H9 (cell line): ENCODE measurements around the gene NYAP1. TPM values are rescaled to one million over a fixed set of nuclear protein-coding genes. Genes with fewer than 3 reads are reported as not detected.

Source experiments
- DNase-seq: peaks from one replicate; pipeline ENCODE4 v3.0.0-alpha.2; 2017
- H2AFZ ChIP-seq: one replicate; pipeline ENCODE4 v1.6.1; 2013; ENCODE audit warnings: mild to moderate bottlenecking, low read length, control low read depth, moderate library complexity
- H2AK5ac ChIP-seq: 2 replicates; pipeline ENCODE4 v1.6.1; 2013; ENCODE audit warnings: low read length, control low read depth, mixed read lengths; ENCODE audit not compliant: insufficient read length
- H2BK120ac ChIP-seq: one replicate; pipeline ENCODE4 v1.6.1; 2013; ENCODE audit warnings: low read depth, mild to moderate bottlenecking, low read length, control low read depth, inconsistent platforms; ENCODE audit not compliant: poor library complexity, severe bottlenecking
- H2BK12ac ChIP-seq: 2 replicates; pipeline ENCODE4 v1.6.1; 2013; ENCODE audit warnings: low read length, control low read depth, mixed read lengths, low read depth; ENCODE audit not compliant: insufficient read length
- H2BK15ac ChIP-seq: 2 replicates; pipeline ENCODE4 v1.6.1; 2013; ENCODE audit warnings: low read depth, low read length, control low read depth
- H2BK20ac ChIP-seq: one replicate; pipeline ENCODE4 v1.6.1; 2013; ENCODE audit warnings: low read depth, mild to moderate bottlenecking, low read length, control low read depth, inconsistent platforms; ENCODE audit not compliant: poor library complexity, severe bottlenecking
- H2BK5ac ChIP-seq: 2 replicates; pipeline ENCODE4 v1.6.1; 2013; ENCODE audit warnings: low read length, control low read depth, mixed read lengths; ENCODE audit not compliant: insufficient read length
- H3K14ac ChIP-seq: 2 replicates; pipeline ENCODE4 v1.6.1; 2013; ENCODE audit warnings: low read length, control low read depth; ENCODE audit not compliant: insufficient read depth
- H3K18ac ChIP-seq: 2 replicates; pipeline ENCODE4 v1.6.1; 2013; ENCODE audit warnings: low read depth, mild to moderate bottlenecking, mixed read lengths, low read length, control low read depth; ENCODE audit not compliant: insufficient read length
- H3K23ac ChIP-seq: 2 replicates; pipeline ENCODE4 v1.6.1; 2013; ENCODE audit warnings: low read length, control low read depth, mixed read lengths, low read depth; ENCODE audit not compliant: insufficient read length
- H3K23me2 ChIP-seq: 2 replicates; pipeline ENCODE4 v1.6.1; 2013; ENCODE audit warnings: low read depth, mild to moderate bottlenecking, mixed read lengths, low read length, control low read depth; ENCODE audit not compliant: insufficient read length, poor library complexity, severe bottlenecking
- H3K27ac ChIP-seq: 2 replicates; pipeline ENCODE4 v1.5.1; 2013; ENCODE audit warnings: low read length, control low read depth, mixed read lengths, low read depth; ENCODE audit not compliant: insufficient read length
- H3K27me3 ChIP-seq: 2 replicates; pipeline ENCODE4 v1.6.1; 2013; ENCODE audit warnings: low read length, control low read depth, inconsistent platforms; ENCODE audit not compliant: insufficient read depth
- H3K4ac ChIP-seq: 2 replicates; pipeline ENCODE4 v1.6.1; 2013; ENCODE audit warnings: low read depth, mild to moderate bottlenecking, control low read depth, inconsistent platforms, low read length, moderate library complexity
- H3K4me1 ChIP-seq: 2 replicates; pipeline ENCODE4 v1.6.1; 2013; ENCODE audit warnings: low read length, control low read depth, inconsistent platforms; ENCODE audit not compliant: insufficient read depth
- H3K4me2 ChIP-seq: 2 replicates; pipeline ENCODE4 v1.6.1; 2013; ENCODE audit warnings: low read length, control low read depth, mixed read lengths; ENCODE audit not compliant: insufficient read length, insufficient read depth
- H3K56ac ChIP-seq: 2 replicates; pipeline ENCODE4 v1.6.1; 2013; ENCODE audit warnings: low read depth, mild to moderate bottlenecking, mixed read lengths, low read length, control low read depth; ENCODE audit not compliant: insufficient read length
- H3K79me1 ChIP-seq: 2 replicates; pipeline ENCODE4 v1.6.1; 2013; ENCODE audit warnings: low read depth, mild to moderate bottlenecking, moderate library complexity, low read length, control low read depth, inconsistent platforms; ENCODE audit not compliant: insufficient read depth, poor library complexity, severe bottlenecking
- H3K79me2 ChIP-seq: 2 replicates; pipeline ENCODE4 v1.6.1; 2013; ENCODE audit warnings: low read length, control low read depth, inconsistent platforms; ENCODE audit not compliant: insufficient read depth
- H3K9ac ChIP-seq: 2 replicates; pipeline ENCODE4 v1.6.1; 2013; ENCODE audit warnings: low read length, control low read depth, mixed read lengths; ENCODE audit not compliant: insufficient read length; ENCODE audit errors: extremely low read depth
- H3K9me3 ChIP-seq: one replicate; pipeline ENCODE4 v1.6.1; 2013; ENCODE audit warnings: low read depth, low read length, inconsistent platforms; ENCODE audit not compliant: control insufficient read depth
- H3T11ph ChIP-seq: one replicate; pipeline ENCODE4 v1.6.1; 2013; ENCODE audit warnings: mild to moderate bottlenecking, low read length, control low read depth, inconsistent platforms
- H4K20me1 ChIP-seq: one replicate; pipeline ENCODE4 v1.6.1; 2013; ENCODE audit not compliant: control insufficient read depth, insufficient read length, insufficient read depth
- H4K5ac ChIP-seq: 2 replicates; pipeline ENCODE4 v1.6.1; 2013; ENCODE audit warnings: low read depth, mild to moderate bottlenecking, mixed read lengths, low read length, control low read depth; ENCODE audit not compliant: insufficient read length
- H4K8ac ChIP-seq: replicated peaks from 2 replicates; pipeline ENCODE4 v1.6.1; 2013; ENCODE audit warnings: low read length, control low read depth, mixed read lengths, low read depth; ENCODE audit not compliant: insufficient read length
- H4K91ac ChIP-seq: 2 replicates; pipeline ENCODE4 v1.6.1; 2013; ENCODE audit warnings: low read depth, mild to moderate bottlenecking, moderate library complexity, mixed read lengths, low read length, control low read depth; ENCODE audit not compliant: insufficient read length
- H3K27ac Mint-ChIP-seq, 3 experiments: 2 replicates in 2 of 3; 3 replicates in 1 of 3; pipeline ENCODE4 v1.8.0; 2020 to 2021; ENCODE audit warnings: mixed read lengths in 3 of 3, mild to moderate bottlenecking in 1 of 3, moderate library complexity in 1 of 3
- H3K27me3 Mint-ChIP-seq: 2 replicates; pipeline ENCODE4 v1.8.0; 2021; ENCODE audit warnings: low read depth, mild to moderate bottlenecking, moderate library complexity, mixed read lengths
- H3K36me3 Mint-ChIP-seq, 3 experiments: 2 replicates in 2 of 3; 3 replicates in 1 of 3; pipeline ENCODE4 v1.8.0; 2020 to 2021; ENCODE audit warnings: low read depth in 3 of 3, mixed read lengths in 3 of 3; ENCODE audit not compliant: insufficient read depth in 1 of 3
- H3K4me1 Mint-ChIP-seq, 2 experiments: 2 replicates each; pipeline ENCODE4 v1.8.0; 2020; ENCODE audit warnings: mixed read lengths in 2 of 2
- H3K4me3 Mint-ChIP-seq, 2 experiments: 2 replicates in 1 of 2; 3 replicates in 1 of 2; pipeline ENCODE4 v1.8.0; 2020 to 2021; ENCODE audit warnings: mild to moderate bottlenecking in 2 of 2, mixed read lengths in 2 of 2, moderate library complexity in 1 of 2
- H3K9me3 Mint-ChIP-seq, 2 experiments: 2 replicates in 1 of 2; 3 replicates in 1 of 2; pipeline ENCODE4 v1.8.0; 2020; ENCODE audit warnings: mild to moderate bottlenecking in 2 of 2, mixed read lengths in 2 of 2, moderate library complexity in 1 of 2
- CTCF ChIP-seq: fragments of 200-600 bp; sonication (generic); conservative IDR thresholded peaks from 3 replicates; pipeline ENCODE4 v1.8.0; 2021; ENCODE audit warnings: antibody characterized with exemption, mild to moderate bottlenecking
- WGBS: extraction: QIAGEN DNeasy Blood & Tissue Kit; methylation state at CpG from one replicate; pipeline ENCODE4 v1.1.7; 2013; ENCODE audit warnings: missing lambda C conversion rate, low lambda C conversion rate, mixed read lengths; ENCODE audit not compliant: insufficient read length; ENCODE audit errors: extremely low coverage; 5-methylcytosine and 5-hydroxymethylcytosine counted together
- total RNA-seq: library from RNA; stranded (reverse); gene quantifications from 2 replicates; pipeline ENCODE4 v1.2.1, GENCODE V29; 2021

Gene NYAP1
- total RNA-seq, 1 experiment from 2014 or later = 3.2 TPM

- Histone ChIP-seq H3K4me1 (no peaks in the 10 kb centered on the region), H3K79me1 (no peaks in the 10 kb centered on the region), H2BK120ac (no peak overlapping the region), H4K91ac (no peak overlapping the region), H3K27ac (no peak overlapping the region), H3T11ph (no peak overlapping the region), H2AFZ (no peak overlapping the region), H3K14ac (peak overlapping the region; percentile 65), H3K9me3 (no peaks in the 10 kb centered on the region), H2BK5ac (no peak overlapping the region), H2BK20ac (no peak overlapping the region), H3K4me2 (no peak overlapping the region), H2BK15ac (no peak overlapping the region), H3K18ac (no peak overlapping the region), H3K23me2 (no peaks in the 10 kb centered on the region), H3K9ac (no peak overlapping the region), H4K20me1 (no peaks in the 10 kb centered on the region), H3K79me2 (no peaks in the 10 kb centered on the region), H2AK5ac (no peak overlapping the region), H2BK12ac (no peak overlapping the region), H4K5ac (peak overlapping the region; percentile 70), H3K56ac (no peak overlapping the region), H3K23ac (no peak overlapping the region), H3K27me3 (no peaks in the 10 kb centered on the region), H3K4ac (no peak overlapping the region), H4K8ac (no peak overlapping the region)
- WGBS = no CpG with 5 or more reads among the region's 14 CpGs
- Mint-ChIP-seq H3K27ac (peak overlapping the region; percentile 57 to 86 (median 72); a peak in 4 of 7 replicates), H3K27me3 (no peaks in the 10 kb centered on the region), H3K9me3 (no peaks in the 10 kb centered on the region), H3K4me3 (no peak overlapping the region), H3K36me3 (peaks cover 0 to 6% (median 0%) of the 10 kb centered on the region in 3 experiments; a peak in 2 of 7 replicates), H3K4me1 (peaks cover 6 to 12% of the 10 kb centered on the region in 2 experiments)
- DNase-seq = peak; percentile 41
- TF ChIP-seq CTCF = no peak
These were observed 39.1 kb upstream of the NYAP1 start for GRCh38 chr7:100444311-100445278.
